ENCODE results near the gene COMMD1.
"Not testable (repeated sequence)": the region's sequence is repeated elsewhere in the genome, so short reads cannot be mapped to it uniquely, and the experiment has no call there.

COMMD1 gene

DNA sequence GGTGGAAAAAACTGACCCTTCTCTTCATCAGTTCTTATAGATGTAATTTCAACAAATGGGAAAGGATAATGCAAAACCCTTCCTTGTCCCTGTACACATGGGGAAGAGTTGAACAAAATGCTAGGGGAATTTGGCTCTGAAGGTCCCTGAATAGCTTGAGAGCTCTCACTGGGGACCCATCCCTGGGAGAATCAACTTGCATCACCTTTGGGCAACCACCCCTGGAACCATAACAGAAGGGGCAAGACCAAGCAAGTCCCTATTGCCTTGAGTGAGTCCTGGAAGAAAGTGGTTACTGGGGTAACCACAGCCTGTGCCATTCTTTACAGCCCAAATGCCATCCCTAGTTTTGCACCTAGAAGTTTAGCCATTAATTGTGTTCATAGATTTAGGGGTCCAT, 238.2 kb downstream of the COMMD1 start:
- no peak for DNase-seq

DNA sequence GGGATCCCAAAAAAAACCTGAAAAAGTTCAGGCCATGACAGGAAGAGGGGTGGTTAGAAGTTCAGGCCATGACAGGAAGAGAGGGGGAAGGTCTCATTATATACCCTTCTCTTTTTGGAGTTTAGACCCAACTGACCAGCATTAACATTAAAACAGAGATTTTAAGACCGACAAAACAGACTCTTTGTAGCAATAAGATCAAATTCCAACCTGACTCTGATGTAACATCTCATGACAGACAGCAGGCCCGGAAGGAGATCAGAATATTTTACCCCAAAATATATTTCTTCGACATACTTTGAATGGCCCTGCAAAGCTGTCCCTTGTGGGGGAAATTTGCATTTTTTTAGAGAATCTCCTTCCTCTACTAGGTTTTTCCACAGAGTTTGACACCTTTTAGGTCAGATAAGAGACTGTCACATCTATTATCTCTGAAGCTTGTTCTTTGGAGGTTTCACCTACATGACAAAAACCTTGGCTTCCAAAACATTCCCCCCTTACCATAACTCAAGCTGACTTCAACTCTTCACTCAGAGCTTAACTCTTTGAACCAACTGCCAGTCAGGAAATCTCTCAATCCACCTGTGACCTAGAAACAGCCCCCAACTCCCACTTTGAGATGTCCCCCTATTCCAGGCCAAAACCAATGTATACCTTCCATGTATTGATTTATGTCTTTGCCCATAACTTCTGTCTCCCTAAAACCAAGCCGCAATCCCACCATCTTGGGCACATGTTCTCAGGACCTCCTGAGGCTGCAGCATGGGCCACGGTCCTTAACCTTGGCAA, 239.4 kb downstream of the COMMD1 start:
- no peak for DNase-seq

DNA sequence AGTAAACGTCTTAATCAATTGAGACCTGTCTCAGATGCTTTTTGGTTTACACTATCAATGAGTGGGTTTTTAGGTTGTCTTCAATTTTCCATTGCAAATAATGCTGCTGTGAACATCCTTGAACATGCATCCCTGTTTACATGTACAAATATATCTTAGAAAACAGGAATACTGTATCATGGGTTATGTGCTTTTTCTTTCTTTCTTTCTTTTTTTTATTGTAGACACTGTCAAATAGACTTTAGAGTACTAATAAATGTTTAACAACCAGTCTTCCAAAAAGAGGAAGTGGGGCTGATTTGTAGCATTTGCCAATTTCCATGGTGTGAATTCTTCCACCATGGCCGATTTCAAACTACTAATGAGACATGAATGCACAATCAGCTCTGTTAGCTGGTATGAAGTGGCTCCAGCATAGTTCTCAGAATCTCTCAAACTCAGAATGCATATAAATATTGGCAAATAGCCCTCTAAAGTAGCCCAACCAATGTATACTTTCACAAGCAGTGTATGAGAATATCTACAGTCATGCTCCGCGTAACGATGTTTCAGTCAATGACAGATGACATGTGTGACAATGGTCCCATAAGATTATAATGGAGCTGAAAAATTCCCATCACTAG, 240.1 kb downstream of the COMMD1 start:
- no peak for DNase-seq

DNA sequence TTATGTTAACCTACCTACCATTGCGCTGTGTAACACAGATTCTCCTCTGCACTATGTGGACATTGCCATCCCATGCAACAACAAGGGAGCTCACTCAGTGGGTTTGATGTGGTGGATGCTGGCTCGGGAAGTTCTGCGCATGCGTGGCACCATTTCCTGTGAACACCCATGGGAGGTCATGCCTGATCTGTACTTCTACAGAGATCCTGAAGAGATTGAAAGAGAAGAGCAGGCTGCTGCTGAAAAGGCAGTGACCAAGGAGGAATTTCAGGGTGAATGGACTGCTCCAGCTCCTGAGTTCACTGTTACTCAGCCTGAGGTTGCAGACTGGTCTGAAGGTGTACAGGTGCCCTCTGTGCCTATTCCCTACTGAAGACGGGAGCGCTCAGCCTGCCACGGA, 241.3 kb downstream of the COMMD1 start:
- not testable (repeated sequence) for DNase-seq

DNA sequence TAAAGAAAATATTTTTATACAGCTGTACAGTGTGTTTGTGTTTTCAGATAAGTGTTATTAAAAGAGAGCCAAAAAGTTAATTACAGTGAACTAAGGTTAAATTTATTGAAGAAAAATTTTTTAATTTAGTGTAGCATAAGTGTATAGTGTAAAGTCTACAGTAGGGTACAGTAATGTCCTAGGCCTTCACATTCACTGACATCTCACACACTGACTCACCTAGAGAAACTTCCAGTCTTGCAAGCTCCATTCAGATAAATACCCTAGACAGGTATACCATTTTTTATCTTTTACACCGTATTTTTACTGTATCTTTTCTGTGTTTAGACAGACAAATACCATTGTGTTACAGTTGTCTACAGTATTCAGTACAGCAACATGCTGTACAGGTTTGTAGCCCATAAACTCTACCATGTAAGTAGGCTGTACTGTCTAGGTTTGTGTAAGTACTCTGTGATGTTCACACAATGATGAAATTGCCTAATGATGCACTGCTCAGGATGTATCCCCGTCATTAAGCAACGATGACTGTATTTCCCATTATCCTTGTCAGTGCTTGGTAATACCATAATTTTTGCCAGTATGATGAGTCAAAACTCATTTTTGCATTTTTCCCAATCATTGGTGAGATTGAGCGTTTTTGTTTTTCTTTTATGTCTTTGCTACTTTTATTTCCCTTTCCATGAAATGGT, 242.3 kb downstream of the COMMD1 start:
- DNase-seq = no peak

DNA sequence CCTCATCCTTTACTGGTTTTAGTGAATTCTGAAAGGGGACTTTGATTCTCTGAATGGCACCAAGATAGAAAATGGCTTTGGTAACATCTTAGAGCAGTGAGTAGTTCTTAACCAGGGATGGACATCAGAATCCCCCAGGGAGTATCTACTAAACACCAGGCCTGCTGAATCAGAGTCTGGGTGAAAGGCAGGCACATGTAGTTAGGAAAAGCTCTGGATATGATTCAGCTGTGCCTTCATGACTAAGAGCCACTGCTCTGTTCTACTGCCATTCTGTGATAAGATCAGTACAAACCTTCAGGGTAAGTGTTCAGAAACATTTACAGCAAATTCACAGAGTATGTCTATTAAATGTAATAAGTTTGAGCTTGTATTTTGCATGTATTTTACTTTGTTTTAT, 244.2 kb downstream of the COMMD1 start:
- no peak for DNase-seq

DNA sequence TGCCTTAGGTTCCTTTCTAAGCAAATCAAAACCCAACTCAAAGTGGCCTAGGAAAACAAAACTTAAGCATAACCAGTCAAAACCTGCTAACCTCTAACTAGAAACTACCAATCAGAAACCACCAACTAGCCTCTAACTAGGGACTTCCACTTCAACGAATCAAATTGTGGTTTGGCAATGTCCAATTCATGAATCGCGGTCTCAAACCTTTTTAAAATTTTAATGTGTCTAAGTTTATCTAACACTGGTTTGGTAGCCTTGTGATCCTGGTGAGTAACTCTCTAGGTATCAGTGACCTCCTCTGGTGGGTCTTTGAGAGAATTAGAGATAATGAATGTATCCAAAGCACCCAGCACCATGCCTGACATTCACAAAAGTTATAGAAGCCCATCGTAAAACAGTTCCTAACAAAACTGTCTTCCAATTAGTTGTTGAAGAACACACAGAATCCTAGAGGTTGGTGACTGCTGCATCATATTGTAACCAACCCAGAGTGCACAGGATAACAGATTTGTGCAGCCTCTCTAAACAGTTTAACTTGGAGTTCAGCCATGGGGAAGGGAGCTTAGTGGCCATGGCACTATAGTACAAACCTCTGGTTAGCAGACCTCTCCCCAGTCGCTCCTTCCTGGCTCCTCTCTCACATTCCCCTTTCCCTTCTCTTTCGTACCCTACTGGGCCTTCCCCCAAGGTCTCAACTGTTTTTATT, 245.3 kb downstream of the COMMD1 start:
- DNase-seq = no peak

DNA sequence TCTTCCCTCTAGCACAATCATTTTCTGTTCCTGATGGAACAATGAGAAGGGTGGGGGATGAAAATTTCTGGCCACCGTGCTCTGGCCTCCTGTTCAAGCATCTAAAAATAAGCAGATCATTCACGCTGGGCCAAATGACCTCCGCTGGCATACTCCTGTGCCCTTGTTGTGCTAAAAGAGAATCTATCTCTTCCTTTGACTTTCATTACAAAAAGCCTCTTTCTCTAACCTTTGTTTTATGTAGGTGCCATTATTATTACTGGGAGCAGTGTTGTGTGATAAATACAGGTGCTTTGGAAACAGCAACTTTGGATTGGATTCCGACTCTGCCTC, 245.8 kb downstream of the COMMD1 start:
- no peak for DNase-seq

DNA sequence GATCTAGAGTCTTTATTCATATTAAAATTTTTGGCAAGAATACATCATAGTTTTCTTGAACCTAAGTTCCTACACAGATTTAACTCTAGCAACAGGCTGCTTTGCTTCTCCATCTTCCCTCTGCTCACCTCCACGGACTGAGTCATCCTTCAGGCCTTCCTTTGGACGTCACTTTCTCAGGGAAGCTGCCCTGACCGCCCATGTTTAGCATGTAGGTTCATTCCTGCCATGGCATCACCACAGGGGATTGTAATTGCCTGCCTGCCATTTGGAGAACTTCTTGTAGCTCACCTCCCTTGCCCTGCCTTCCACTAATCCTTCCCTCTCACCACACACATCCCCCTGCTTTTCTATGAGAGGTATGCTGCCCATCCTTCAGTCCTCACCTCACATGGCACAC, 246.5 kb downstream of the COMMD1 start:
- DNase-seq = no peak

DNA sequence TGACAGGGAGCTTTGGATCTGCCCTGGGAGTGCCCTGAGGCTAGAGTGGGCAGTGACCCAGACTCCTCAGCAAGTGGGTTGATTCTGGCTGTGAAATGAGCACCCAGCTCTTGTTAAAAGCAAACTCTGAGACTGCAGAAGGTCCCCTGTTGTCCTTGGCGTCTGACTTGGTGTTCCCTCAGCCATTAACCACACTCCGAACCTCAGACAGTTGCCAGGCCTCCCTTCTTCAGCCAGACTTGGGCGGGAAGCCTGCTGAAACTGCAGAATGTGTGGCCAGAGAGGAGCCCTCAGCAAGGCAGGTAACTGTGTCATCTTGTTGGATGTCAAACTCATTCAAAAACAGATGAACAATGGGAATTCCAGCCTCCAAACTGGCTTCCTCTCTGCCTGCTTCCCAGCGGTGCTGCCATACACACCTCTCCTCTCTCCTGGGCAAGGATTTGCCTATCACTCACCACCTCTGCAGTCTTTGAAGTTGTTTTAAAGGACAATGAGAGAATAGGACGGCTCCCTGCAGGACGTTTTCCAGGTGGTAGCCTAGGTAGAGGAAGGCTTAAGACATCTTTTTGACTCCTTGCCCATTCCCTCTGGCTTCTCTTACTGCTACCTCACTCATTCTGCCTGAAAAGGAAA, 251.5 kb downstream of the COMMD1 start:
- DNase-seq = no peak

DNA sequence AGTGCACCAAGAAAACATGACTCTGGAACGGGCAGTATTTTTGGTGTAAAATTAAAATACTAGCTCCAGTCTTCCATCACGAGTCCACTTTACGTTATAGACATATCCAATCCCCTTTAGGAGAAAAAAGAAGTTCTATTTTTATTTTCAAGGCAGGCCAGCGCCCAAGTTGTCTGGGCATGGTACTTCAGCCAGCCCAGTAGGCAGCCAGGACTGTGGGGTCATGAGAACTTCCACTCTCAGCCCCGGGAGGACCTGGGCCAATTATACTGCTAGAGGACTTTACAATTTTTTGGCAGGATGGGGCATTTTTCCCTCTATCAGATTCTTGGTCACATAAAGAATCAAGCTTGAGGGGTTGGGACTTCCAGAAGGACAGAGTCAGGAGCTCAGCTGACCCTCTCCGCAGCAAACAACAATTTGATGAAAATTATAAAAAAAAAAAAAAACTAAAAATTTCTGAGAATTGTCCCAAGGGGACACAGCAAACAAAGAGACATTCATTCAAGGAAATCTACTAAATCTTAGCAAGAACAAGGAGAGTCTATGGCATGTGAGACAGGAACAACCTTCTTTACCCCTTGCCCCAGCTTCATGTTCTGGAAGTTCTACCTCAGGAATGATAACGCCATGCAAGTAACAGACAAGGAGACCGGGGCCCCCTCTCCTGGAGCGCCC, 253.1 kb downstream of the COMMD1 start:
- no peak for DNase-seq

DNA sequence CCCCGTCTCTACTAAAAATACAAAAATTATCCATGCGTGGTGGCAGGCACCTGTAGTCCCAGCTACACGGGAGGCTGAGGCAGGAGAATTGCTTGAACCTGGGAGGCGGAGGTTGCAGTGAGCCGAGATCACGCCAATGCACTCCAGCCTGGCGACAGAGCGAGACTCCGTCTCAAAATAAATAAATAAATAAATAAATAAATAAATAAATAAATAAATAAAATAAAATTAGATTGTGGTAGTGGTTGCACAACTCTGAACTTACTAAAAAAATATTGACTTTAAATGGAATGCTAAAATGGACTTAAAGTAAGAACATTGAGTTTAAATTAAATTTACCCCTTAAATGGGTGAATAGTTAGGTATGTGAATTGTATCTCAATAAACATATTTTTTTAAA, 255.2 kb downstream of the COMMD1 start:
- not testable (repeated sequence) for DNase-seq

DNA sequence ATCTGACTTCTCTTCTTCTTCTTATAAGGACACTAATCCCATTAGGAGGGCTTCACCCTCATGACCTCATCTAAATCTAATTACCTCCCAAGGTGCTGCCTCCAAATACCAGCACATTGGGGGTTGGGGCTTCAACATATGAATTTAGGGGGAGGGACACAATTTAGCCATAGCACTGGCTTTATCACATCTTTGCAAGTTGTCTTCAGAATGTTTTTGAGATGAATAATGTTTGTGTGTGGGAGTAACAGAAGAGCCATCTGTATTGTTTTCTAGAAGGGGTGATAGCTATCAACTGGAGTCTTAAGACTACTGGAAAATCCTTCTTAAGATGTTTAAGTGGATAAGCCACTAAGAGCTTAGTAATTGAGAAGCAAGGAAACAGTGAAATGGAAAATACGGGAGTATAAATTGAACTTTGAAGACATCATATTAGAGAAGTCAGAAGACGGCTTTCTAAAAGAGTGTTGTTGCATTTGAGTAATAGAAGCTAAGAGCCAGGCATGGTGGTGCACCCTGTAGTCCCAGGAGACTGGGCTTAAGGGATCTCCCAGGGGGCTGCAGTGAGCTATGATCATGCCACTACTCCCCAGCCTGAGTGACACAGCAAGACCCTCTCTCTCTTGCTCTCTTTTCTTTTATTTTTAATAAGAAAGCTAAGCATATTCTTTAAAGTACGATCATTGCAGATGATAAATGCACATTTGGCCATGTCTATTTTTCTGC, 257.8 kb downstream of the COMMD1 start:
- no peak for DNase-seq

DNA sequence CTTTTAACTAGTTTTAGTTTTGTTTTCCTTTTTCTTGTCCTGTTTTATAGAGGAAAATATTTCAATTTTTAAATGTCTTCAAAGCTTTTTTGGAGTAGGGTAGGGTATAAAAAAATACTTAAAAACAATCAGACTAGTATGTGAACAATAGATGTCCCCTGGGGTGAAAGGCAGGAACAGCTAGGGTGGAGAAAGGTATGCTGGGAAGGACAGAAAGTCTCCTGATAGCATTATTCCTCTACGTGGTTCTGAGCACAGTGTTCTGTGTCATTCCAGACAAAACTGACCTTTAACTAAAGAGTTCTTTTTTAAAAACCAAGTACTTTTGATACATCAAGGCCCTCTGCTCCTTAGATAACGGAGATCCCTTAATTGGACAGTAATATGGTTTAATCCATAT, 258.4 kb downstream of the COMMD1 start:
- DNase-seq = no peak

DNA sequence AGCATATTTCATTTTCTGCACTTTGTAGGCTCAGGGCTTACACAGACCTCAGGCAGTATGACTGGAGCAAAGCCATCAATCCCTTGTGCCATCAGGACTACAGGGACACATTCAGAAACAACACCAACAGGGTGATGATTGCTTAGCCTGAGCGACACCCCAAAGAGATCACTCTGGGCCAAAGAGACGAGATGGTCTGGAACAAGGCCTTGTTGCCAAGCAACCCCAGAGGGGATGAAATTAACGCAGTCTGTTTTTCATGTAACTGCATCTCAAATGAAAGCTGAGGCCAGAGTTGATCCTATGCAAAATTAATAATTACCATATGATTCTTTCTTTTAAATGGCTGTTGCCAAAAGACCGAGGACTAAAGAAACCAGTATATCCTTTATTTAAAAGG, 270.3 kb downstream of the COMMD1 start:
- DNase-seq = peak; percentile 31

DNA sequence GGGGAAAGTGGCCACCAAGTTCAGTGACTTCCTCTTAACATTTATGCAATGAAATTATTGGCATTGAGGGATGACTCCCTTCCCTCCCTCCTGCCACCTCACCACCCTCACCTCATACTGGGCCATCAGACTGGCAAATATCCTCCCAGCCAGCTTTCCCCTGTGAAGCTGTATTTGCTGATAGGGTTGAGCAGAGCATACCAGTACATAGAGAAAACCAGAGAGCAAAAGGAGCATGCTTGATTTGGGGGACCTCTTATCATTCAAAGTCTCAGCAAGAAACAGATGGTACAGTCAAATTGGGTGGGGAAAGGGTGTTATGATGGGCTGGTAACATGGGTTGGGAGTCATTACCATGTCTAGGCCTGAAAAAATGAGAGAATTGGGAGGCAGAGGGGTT, 271.3 kb downstream of the COMMD1 start:
- no peak for DNase-seq

DNA sequence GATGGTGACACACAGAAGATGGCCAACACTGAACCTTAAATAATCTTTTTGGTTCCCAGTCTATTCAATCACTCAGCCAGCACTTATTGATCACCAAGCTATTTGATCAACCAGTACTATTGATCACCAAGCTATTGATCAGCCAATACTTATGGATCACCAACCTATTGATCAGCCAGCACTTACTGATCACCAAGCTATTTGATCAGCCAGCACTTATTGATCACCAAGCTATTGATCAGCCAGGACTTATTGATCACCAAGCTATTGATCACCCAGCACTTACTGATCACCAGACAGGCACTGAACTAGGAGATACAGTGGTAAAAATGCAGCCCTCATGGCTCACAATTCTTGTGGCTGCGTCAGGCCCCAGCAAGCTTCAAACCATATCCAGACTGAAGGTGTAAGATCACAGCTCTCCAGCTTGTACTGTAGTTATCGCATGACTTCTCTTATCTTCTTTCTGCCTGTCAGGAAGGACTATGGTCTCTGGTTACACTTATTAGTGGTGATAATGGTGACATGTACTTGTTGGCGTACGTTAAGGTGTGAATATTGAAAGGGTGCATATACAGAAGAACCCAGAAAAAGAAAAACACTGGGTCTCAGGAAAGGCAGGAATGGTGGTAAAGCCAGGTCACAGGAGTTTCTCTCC, 272.0 kb downstream of the COMMD1 start:
- no peak for DNase-seq

DNA sequence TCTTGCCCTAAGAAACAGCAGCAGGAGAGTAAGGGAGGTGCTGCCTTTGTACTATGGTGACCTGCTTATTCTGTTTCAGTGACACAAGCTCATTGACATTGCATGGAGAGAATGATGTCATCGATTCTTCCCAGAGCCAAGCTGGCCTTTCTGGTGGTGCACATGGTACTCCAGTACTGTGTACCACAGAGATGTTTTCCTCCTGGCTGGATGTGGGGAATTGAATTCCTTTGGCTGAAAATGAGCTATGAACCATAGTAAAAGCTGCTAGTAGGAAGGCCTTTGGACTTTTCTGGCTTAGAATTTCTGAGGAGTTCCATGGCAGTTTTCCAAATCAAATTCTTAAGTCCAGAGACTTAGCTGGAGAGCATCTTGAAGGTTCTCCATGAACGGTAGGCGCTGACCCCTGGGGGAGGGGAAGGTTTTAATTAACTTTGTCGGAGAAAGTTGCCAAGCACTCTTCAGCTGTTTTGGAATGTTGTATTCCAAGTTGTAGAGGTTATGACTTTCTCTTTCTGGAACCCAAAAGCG, 273.3 kb downstream of the COMMD1 start:
- peak; percentile 75 for DNase-seq

DNA sequence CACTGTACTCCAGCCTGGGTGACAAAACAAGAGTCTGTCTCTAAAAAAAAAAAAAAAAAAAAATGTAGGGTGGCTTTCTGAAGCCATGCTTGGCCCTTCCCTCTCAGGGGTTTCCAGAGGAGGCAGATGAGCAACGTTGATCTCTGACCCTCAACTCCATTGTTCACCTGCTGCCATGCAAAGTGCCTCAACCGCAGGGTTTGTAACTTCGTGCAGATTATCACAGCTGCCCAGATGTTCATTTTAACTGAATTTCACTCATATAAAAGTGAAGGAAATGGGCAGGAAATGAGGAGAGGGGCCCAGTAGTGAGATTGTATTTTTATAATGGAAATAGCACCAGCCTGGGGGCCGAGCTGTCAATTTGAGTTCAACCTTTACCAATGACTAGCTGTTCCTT, 275.5 kb downstream of the COMMD1 start:
- DNase-seq = no peak

DNA sequence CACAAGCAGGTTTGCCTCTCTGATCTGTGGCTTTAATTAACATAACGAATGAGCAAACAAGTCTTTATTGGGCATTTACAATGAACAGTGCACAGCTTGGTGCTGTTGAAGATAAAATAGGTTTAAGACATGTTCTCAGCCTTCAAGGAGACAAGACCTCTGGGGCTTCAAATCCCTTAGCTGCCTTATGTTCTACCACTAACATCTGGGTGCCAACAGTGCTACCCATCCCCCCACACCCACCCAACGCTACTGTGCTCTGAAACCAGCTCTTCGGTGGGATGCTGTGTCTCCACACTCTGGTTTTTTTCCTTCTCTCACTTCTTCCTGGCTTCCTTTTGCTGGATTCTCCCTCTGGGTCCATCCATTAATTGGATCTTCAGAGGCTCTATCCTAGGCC, 276.4 kb downstream of the COMMD1 start:
- no peak for DNase-seq
